Lung (tissue), 12 donors: Measurements from ENCODE around the gene LRRC4B. TPM values are rescaled to one million over a fixed set of nuclear protein-coding genes. Genes with fewer than 3 reads are reported as not detected.
"Not testable (repeated sequence)": the region's sequence is repeated elsewhere in the genome, so short reads cannot be mapped to it uniquely, and the experiment has no call there.

Experiments used
- ATAC-seq: fragments of 200-7000 bp; cut with Tn5 transposase; one replicate; pipeline ENCODE4 v1.9.1; 2020; ENCODE audit warnings: moderate number of reproducible peaks; ENCODE audit not compliant: insufficient read depth, low FRiP score
- DNase-seq, 3 donors: peaks; one replicate each; pipeline ENCODE4 v3.0.0-alpha.2; 2013 to 2017
- H3K27ac ChIP-seq, 2 donors: one replicate each; pipeline ENCODE4 v1.5.1; 2013; ENCODE audit warnings: mild to moderate bottlenecking in 2 of 2, moderate library complexity in 2 of 2, control low read depth in 1 of 2, inconsistent platforms in 1 of 2, low read depth in 1 of 2, low read length in 1 of 2
- H3K27me3 ChIP-seq, 3 donors: one replicate each; pipeline ENCODE4 v1.5.1; 2013; ENCODE audit warnings: low read length in 2 of 3; ENCODE audit not compliant: control insufficient read depth in 3 of 3, insufficient read depth in 3 of 3
- H3K36me3 ChIP-seq, 4 donors: one replicate each; pipeline ENCODE4 v1.5.1; 2013; ENCODE audit warnings: low read length in 4 of 4, mild to moderate bottlenecking in 1 of 4, moderate library complexity in 1 of 4; ENCODE audit not compliant: control insufficient read depth in 4 of 4, insufficient read depth in 4 of 4
- H3K4me1 ChIP-seq, 5 donors: one replicate each; pipeline ENCODE4 v1.5.1; 2013; ENCODE audit warnings: low read length in 5 of 5, mild to moderate bottlenecking in 2 of 5, moderate library complexity in 1 of 5; ENCODE audit not compliant: control insufficient read depth in 5 of 5, insufficient read depth in 5 of 5
- H3K4me3 ChIP-seq: one replicate; pipeline ENCODE4 v1.5.1; 2013; ENCODE audit warnings: mild to moderate bottlenecking, control low read depth, moderate library complexity
- H3K9ac ChIP-seq, 2 donors: one replicate each; pipeline ENCODE4 v1.5.1; 2013; ENCODE audit warnings: low read length in 2 of 2, control low read depth in 1 of 2; ENCODE audit not compliant: insufficient read depth in 1 of 2
- H3K9me3 ChIP-seq, 4 donors: one replicate each; pipeline ENCODE4 v1.5.1; 2013; ENCODE audit warnings: low read length in 3 of 4, mild to moderate bottlenecking in 1 of 4, moderate library complexity in 1 of 4; ENCODE audit not compliant: control insufficient read depth in 4 of 4, insufficient read depth in 3 of 4
- CTCF ChIP-seq: IDR thresholded peaks from 2 replicates; pipeline ENCODE4 v1.5.1; 2012; ENCODE audit warnings: mild to moderate bottlenecking; ENCODE audit errors: control extremely low read depth, extremely low read depth
- WGBS, 2 donors: extraction: QIAGEN DNeasy Blood & Tissue Kit; methylation state at CpG; one replicate each; pipeline ENCODE4 v1.1.7; 2013; 5-methylcytosine and 5-hydroxymethylcytosine counted together
- polyA plus RNA-seq, 2 donors: library from polyadenylated mRNA; stranded (reverse); fragments of 200-250 nt; gene quantifications; one replicate each; pipeline ENCODE4 v1.2.1, GENCODE V29; 2013
- total RNA-seq, 2 donors: library from RNA; depleted of rRNA in 1 of 2; stranded (reverse); fragments of >200 nt in 1 of 2; gene quantifications; one replicate each; pipeline ENCODE4 v1.2.1, GENCODE V29; 2014 to 2021
- donor health status: control.
- donor health status: control.
- donor health status: Bipolar disorder and iron deficiency.
- donor health status: healthy.
- donor health status: DM: yes; HTN: yes; CAD: no.

The LRRC4B gene
- total and polyA plus RNA-seq, 4 donors: 1.7 to 10.8 (median 2.7) TPM

GRCh38 chr19:50607388-50607787 is 39.2 kb upstream of the LRRC4B start:
- TF ChIP-seq CTCF: no peak
- no peak for ATAC-seq
- Histone ChIP-seq H3K4me1 (no peaks in the 10 kb centered on the region), H3K9me3 (peaks cover 0 to 13% (median 0%) of the 10 kb centered on the region in 4 donors), H3K4me3 (no peak overlapping the region), H3K27me3 (peaks cover 0 to 31% (median 25%) of the 10 kb centered on the region in 3 donors), H3K9ac (no peak overlapping the region), H3K27ac (no peak overlapping the region), H3K36me3 (no peaks in the 10 kb centered on the region)
- no peak for DNase-seq
- WGBS, 2 donors: 66 to 70% methylated on average over 20 of the region's 20 CpGs

- DNase-seq, H3K9ac ChIP-seq, H3K4me1 ChIP-seq, H3K27ac ChIP-seq, H3K36me3 ChIP-seq, H3K4me3 ChIP-seq, ATAC-seq: not testable (repeated sequence)
- H3K27me3 ChIP-seq: peaks cover 0 to 43% (median 35%) of the 10 kb centered on the region in 3 donors
- WGBS, 2 donors: 33 to 42% methylated on average over 45 to 48 of the region's 58 CpGs
- H3K9me3 ChIP-seq: peaks cover 0 to 15% (median 0%) of the 10 kb centered on the region in 4 donors
Observed at GRCh38 chr19:50606059-50606836, 38.0 kb upstream of the LRRC4B start.

- H3K4me3 ChIP-seq, H3K4me1 ChIP-seq, ATAC-seq, H3K27ac ChIP-seq, DNase-seq, H3K36me3 ChIP-seq, H3K9ac ChIP-seq: not testable (repeated sequence)
- Histone ChIP-seq H3K9me3 (peaks cover 0 to 15% (median 0%) of the 10 kb centered on the region in 4 donors), H3K27me3 (peaks cover 0 to 48% (median 35%) of the 10 kb centered on the region in 3 donors)
- WGBS, 2 donors: 57% methylated on average over 35 of the region's 56 CpGs; no CpG with 5 or more reads in 1 of the 2 donors
Observed at GRCh38 chr19:50604264-50605073, 36.2 kb upstream of the LRRC4B start.

- H3K9ac ChIP-seq: no peak overlapping the region
- H3K9me3 ChIP-seq: peaks cover 0 to 13% (median 0%) of the 10 kb centered on the region in 4 donors
- no peak for DNase-seq
- ATAC-seq: no peak
- H3K4me1 ChIP-seq: no peaks in the 10 kb centered on the region
- H3K27me3 ChIP-seq: peaks cover 0 to 44% (median 35%) of the 10 kb centered on the region in 3 donors
- H3K36me3 ChIP-seq: no peaks in the 10 kb centered on the region
- no peak for TF ChIP-seq CTCF
- 80% methylated on average over 4 of the region's 4 CpGs for WGBS, 2 donors
- H3K4me3 ChIP-seq: no peak overlapping the region
- no peak overlapping the region for H3K27ac ChIP-seq
Observed at GRCh38 chr19:50602935-50603334, 34.7 kb upstream of the LRRC4B start.
